Skeletal muscle cell (primary cell): ENCODE results near the gene MTPN.

Source experiments
- DNase-seq: peaks from one replicate; pipeline ENCODE4 v3.0.0-alpha.2; 2010; ENCODE audit warnings: low read depth
- H3K4me3 ChIP-seq: 2 replicates; pipeline ENCODE4 v1.5.1; 2011; ENCODE audit warnings: low read depth, mild to moderate bottlenecking, control low read depth, low read length, moderate library complexity

The MTPN gene

GRCh38 chr7:135933509-135934188 lies 43.5 kb downstream of the MTPN start:
- DNase-seq: no peak

DNA sequence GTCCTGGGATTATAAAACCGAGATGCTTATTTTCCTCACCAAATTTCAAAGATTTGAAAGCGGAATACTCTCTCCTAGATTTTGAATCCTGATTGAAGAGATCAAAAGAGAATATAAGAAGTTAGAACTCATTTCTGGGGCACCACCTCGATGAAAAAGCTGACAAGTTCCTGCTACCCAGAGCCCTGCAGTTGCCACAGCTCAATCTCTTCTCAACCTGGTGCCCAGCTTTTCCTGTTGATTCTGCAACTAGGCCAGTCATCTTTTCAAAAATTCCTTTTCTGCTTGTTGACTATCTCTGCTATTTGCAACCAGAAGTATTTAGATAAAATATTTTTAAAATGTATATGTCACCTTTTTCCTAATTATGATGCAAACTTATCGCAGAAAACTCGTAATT lies 45.0 kb downstream of the MTPN start:
- H3K4me3 ChIP-seq: no peak overlapping the region
- DNase-seq: no peak

More at GRCh38 chr7:135933509-135934188, 43.5 kb downstream of the MTPN start:
- no peak overlapping the region for H3K4me3 ChIP-seq

GRCh38 chr7:135930565-135931461 lies 46.3 kb downstream of the MTPN start:
- no peak overlapping the region for H3K4me3 ChIP-seq
- DNase-seq: no peak

- H3K4me3 ChIP-seq: no peak overlapping the region
- no peak for DNase-seq
Measured at GRCh38 chr7:135929722-135930141, 47.4 kb downstream of the MTPN start.

- no peak overlapping the region for H3K4me3 ChIP-seq
- no peak for DNase-seq
Measured at GRCh38 chr7:135929249-135929648, 47.9 kb downstream of the MTPN start.

GRCh38 chr7:135928136-135928535 lies 49.0 kb downstream of the MTPN start:
- DNase-seq: no peak
- no peak overlapping the region for H3K4me3 ChIP-seq

DNA sequence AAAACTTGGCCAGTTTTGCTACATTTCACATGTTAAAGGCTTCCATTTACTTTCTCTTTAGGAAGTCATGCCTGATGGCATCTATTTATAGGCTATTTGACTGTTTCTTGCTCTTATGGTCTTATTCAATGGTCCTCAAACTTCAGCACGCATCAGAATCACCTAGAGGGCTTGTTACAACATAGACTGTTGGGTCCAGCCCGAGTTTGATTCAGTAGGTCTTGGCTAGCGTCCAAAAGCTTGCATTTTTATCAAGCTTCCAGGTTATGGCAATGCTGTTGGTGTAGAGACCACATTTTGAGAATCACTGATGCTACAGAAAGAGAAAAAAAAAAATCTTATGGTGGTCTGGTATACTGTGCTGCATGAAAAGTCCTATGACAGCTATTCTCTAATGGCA lies 51.9 kb downstream of the MTPN start:
- DNase-seq: no peak
- H3K4me3 ChIP-seq: no peak overlapping the region

DNA sequence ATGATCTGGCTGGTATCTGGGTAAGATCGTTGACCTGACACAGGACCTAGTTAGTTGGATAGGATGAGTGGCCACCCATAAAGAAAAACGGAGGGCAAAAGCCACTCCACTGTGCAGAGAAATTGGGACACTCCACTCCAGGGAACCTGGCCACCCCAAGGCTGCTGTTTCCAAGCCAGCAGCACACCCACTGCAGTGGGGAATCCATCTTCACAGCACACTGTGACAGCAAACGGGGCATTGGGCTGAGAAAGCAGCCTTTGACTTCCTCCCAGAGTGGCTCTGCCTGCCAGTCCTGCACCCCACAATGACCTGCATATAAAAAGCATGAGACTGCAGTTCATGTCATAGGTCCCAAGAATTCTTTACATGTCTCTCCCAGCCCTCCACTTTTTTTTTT lies 52.9 kb downstream of the MTPN start:
- no peak overlapping the region for H3K4me3 ChIP-seq
- no peak for DNase-seq

GRCh38 chr7:135922263-135922662 lies 54.9 kb downstream of the MTPN start:
- no peak overlapping the region for H3K4me3 ChIP-seq
- DNase-seq: no peak

DNA sequence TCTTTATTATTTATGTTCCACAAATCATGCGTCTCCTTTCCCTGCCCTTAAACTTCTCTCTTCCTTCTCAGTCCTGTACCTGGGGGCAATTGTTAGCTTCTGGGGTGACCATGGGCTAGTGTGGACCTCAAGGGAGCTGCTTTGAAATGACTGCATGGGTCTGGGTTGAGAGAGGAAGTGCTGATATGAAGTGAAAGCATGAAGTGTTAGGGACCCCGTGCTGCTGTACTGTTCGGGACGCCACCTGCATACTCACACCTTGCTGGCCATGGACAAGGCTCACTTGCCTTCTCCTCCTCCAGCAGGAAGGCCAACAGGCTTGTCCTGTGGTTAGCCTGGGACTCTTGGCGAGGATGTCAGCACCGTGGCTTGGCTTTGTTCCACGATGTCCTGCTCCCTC lies 56.7 kb downstream of the MTPN start:
- DNase-seq: no peak
- no peak overlapping the region for H3K4me3 ChIP-seq

DNA sequence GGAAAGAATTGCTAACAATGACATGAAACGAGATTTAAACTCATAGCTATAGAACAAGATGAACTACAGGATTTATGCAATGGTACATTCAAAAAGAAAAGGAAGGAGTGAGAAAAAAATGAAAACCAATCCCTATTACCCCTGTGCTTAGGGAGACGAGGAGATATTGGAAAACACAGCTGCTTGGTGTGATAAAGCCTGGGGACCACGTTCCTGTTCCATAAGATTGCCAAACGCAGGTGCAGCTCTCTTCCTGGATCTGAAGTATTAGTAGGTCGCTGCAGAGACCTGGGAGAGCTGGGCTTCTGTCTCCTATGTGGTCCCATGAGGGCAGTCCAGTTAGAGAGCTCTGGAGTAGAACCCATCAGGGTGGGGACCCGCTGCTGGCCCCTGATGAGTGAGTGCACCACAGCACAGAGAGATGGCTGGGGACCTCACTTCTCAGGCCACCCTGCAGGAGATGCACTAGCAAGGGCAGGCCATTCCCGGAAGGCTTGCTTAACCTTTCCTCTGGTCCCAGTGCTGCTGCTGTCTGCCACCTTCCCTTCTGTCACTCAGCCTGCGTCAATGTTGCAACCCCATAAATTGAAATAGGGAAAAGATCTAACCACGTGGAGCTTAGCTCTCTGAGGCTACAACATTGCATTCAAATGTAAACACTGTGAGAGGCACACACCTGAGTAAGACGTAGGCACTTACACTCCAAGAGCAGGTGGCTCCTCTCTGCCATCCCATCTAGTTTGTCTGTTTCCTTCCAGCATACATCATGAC lies 57.9 kb downstream of the MTPN start:
- H3K4me3 ChIP-seq: no peak overlapping the region
- no peak for DNase-seq

DNA sequence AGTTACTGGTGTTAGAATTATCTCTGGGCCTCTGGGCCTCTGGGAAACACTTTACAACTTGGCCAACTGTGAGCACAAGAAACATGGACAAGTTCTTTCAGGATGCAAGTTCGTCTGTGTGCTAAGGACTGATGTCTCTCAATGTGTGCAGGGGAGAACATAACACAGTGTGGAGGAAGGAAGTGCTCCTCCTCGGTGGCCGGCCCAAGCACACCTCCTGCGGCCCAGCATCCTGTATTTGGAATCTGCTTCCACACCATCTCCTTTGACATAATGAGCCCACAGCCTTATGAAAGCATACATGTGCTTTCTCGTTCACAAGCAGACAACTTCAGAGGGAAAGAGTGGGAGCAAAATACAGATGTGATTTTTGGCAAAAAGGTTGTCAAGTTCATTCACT lies 59.0 kb downstream of the MTPN start:
- no peak overlapping the region for H3K4me3 ChIP-seq
- no peak for DNase-seq

- DNase-seq: no peak
- H3K4me3 ChIP-seq: no peak overlapping the region
Measured at GRCh38 chr7:135917721-135918120, 59.4 kb downstream of the MTPN start.

DNA sequence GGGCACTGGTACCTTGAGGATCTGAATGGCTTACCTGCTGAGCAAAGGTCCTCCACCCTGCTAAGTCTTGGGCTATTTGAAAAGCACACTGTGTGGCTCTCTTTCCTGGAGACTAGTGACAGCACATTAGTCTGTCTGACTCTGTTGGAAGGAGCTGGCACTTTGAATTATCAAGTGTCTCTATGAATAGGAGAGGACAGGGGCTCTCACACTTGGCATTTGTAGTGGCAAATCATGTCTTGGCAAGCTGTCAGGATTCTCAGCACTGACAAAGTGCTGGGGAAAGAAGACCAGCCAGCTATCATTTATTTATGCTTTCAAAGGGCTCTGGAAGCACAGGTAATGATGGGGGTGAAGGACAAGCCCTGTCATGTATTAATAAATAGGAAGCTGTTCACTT lies 62.8 kb downstream of the MTPN start:
- H3K4me3 ChIP-seq: no peak overlapping the region
- DNase-seq: no peak

DNA sequence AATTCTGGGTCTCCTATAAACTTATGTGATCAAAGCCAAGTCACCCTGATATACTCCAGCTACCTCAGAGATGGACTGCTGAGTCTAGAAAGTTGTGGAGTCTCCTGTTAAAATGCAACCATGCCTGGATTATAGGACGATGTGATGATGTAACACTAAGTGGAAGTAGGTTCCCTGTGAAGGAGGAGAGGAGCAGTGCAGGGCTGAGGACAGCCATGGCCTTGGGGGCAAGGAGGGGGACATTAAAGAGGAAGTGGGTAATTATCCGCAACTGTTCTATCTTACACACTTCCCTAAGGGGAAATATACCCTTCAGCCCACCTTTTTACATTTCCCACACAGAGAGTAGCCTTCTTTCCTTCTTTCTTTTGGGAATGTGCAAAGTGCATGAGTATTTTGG lies 63.8 kb downstream of the MTPN start:
- no peak for DNase-seq
- H3K4me3 ChIP-seq: no peak overlapping the region

DNA sequence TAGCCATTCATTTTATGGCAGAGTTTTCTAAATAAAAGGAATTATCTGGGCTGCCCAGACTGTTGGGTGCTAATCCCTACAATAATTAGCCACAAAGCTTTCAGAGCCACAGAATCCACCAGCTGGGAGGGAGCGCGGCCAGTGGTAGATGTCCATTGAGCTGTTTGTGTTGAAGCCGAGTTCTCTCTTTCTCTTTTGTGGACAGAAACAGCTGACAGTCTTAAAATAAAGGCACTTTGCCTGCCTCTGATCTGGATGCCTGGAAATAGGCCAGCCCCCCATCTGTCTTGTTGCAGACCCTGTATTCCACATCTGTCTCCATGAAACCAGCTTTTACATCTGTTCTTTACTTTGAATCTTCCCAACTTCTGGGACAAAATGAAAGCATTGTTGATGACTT lies 66.1 kb downstream of the MTPN start:
- H3K4me3 ChIP-seq: no peak overlapping the region
- peak; percentile 33 for DNase-seq

GRCh38 chr7:135910393-135911036 lies 66.6 kb downstream of the MTPN start:
- DNase-seq: no peak
- no peak overlapping the region for H3K4me3 ChIP-seq

DNA sequence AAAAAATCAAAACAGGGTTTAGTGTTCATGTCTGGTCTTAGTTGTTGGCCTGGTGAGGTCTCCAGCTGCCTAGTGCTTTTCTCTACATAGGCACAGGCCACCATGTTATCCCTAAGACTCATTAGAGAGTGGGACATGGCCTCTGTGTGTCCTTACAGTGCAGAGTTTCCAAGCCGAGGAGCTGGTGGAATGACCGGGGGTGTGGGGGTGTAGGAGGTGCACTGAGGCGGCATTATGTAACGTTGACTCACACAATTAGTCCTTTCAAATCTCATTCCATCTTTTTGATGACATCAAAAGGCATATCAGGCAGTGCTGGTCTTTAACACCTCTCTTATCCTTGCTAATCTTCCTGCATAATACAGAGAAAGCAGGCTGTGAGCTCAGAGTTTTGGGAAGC lies 71.3 kb downstream of the MTPN start:
- H3K4me3 ChIP-seq: no peak overlapping the region
- DNase-seq: no peak

- no peak overlapping the region for H3K4me3 ChIP-seq
- no peak for DNase-seq
Measured at GRCh38 chr7:135905355-135905754, 71.8 kb downstream of the MTPN start.

- no peak overlapping the region for H3K4me3 ChIP-seq
- DNase-seq: no peak
Measured at GRCh38 chr7:135904282-135904681, 72.9 kb downstream of the MTPN start.
